ENCODE measurements around the gene TAF6L. TPM values are rescaled to one million over a fixed set of nuclear protein-coding genes. Genes with fewer than 3 reads are reported as not detected.

The TAF6L gene
- total RNA-seq, 1 donor from 2014 or later = 23.9 TPM

- Histone ChIP-seq H3K27me3 (no peaks in the 10 kb centered on the region), H3K4me3 (peak within 1 kb of the TSS; percentile 83), H3K36me3 (peaks cover 36% of the 10 kb centered on the region), H3K4me1 (peaks cover 28% of the 10 kb centered on the region), H3K27ac (peak within 1 kb of the TSS; percentile 93), H3K9me3 (no peaks in the 10 kb centered on the region)
- TF ChIP-seq, protein P1, sequence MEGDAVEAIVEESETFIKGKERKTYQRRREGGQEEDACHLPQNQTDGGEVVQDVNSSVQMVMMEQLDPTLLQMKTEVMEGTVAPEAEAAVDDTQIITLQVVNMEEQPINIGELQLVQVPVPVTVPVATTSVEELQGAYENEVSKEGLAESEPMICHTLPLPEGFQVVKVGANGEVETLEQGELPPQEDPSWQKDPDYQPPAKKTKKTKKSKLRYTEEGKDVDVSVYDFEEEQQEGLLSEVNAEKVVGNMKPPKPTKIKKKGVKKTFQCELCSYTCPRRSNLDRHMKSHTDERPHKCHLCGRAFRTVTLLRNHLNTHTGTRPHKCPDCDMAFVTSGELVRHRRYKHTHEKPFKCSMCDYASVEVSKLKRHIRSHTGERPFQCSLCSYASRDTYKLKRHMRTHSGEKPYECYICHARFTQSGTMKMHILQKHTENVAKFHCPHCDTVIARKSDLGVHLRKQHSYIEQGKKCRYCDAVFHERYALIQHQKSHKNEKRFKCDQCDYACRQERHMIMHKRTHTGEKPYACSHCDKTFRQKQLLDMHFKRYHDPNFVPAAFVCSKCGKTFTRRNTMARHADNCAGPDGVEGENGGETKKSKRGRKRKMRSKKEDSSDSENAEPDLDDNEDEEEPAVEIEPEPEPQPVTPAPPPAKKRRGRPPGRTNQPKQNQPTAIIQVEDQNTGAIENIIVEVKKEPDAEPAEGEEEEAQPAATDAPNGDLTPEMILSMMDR (IDR thresholded peaks at IDR 0.05) = peak; percentile 9
- peak; percentile 97 for DNase-seq
- intact Hi-C loops (cut with DNase I) = no loop called here
- peak; percentile 95 for ATAC-seq
These were observed 34.1 kb downstream of the TAF6L start, which contains the start of gene NXF1 for GRCh38 chr11:62805076-62805892. Gene NXF1, minus strand, starts transcription at chr11:62805440. Its CDS starts 84 bp downstream, at chr11:62805356.

DNA sequence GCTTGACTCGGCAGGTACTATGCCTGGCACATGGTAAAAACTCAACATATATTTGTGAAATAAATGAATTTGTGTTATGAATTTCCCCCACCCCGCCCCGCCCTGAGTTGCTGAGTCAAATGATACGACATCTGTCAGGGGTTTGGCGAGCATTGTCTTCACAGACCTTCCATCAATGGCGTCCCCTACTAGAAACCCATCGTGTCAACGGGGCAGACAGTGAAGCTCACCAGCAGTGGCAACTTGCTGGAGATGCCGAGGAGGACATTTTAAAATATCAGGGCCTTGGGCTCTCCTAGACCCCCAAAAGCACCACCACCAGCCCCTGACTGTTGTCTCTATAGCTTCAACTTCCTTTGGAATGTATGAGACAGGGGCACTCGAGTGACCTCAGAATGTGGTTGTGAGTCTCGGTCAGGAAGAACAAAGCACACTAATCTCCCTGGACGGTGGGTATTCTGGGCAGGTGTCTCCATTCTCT lies 34.8 kb downstream of the TAF6L start:
- peak overlapping the region; percentile 83 for H3K4me3 ChIP-seq
- H3K27ac ChIP-seq = peak overlapping the region; percentile 93
- no peaks in the 10 kb centered on the region for H3K27me3 ChIP-seq
- TF ChIP-seq, protein P1 (IDR thresholded peaks at IDR 0.05) = no peak
- no peak for ATAC-seq
- intact Hi-C loops (cut with DNase I) = no loop called here
- no peak for DNase-seq
- no peaks in the 10 kb centered on the region for H3K9me3 ChIP-seq
- H3K36me3 ChIP-seq = peaks cover 29% of the 10 kb centered on the region
- H3K4me1 ChIP-seq = peaks cover 28% of the 10 kb centered on the region

DNA sequence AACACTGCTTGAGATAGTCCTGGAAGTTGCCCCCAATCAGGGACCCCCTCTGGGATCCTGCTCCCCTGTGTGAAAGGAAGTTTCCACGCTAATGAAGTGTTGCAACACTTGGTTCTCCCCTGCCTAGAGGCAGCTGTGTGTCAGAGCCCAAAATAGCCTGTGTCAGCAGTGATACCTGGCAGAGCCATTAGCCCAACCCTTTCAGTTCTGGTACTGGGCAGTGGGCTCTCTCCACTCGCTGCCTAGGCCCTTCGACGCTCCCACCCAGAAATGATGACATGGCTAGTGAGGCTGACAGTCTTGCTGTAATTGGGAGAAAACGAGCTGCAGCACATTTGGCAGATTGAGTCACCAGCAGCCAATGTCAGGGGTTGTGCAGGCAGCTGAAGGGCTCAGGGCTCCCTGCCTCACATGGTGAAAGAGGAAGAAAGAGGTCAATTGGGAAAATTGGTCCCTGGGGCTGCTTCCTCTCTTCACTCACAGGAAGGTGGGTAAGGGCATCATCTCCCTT lies 35.5 kb downstream of the TAF6L start:
- Histone ChIP-seq H3K9me3 (no peaks in the 10 kb centered on the region), H3K36me3 (peaks cover 23% of the 10 kb centered on the region), H3K4me3 (no peak overlapping the region), H3K4me1 (peaks cover 28% of the 10 kb centered on the region), H3K27me3 (no peaks in the 10 kb centered on the region), H3K27ac (peak overlapping the region; percentile 93)
- TF ChIP-seq, protein P1 (IDR thresholded peaks at IDR 0.05) = no peak
- ATAC-seq (peak; percentile 12), DNase-seq (no peak)
- intact Hi-C loops (cut with DNase I) = no loop called here

DNA sequence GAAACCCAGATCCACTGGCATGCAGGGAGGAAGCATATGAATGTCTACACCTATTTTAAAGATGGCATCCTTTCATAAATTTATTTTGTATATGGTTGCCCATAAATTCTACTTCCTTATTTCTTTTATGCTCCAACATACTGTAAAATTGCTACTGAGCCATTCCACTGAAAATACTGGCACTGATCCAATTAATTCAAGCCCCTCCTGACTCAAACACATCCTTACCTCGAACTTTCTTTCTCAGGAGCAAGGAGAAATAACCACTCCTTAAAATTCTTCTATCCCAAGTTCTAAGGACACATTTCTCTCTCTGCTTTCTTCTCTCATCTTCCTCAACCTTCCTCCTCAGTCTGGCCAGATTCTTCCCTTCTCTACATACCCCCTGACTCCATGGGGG lies 39.6 kb downstream of the TAF6L start:
- H3K27ac ChIP-seq = no peak overlapping the region
- peaks cover 14% of the 10 kb centered on the region for H3K4me1 ChIP-seq
- ATAC-seq = no peak
- intact Hi-C loops (cut with DNase I) = no loop called here
- H3K36me3 ChIP-seq = peaks cover 6% of the 10 kb centered on the region
- no peaks in the 10 kb centered on the region for H3K27me3 ChIP-seq
- TF ChIP-seq, protein P1 (IDR thresholded peaks at IDR 0.05) = no peak
- H3K4me3 ChIP-seq = no peak overlapping the region
- no peaks in the 10 kb centered on the region for H3K9me3 ChIP-seq
- no peak for DNase-seq

DNA sequence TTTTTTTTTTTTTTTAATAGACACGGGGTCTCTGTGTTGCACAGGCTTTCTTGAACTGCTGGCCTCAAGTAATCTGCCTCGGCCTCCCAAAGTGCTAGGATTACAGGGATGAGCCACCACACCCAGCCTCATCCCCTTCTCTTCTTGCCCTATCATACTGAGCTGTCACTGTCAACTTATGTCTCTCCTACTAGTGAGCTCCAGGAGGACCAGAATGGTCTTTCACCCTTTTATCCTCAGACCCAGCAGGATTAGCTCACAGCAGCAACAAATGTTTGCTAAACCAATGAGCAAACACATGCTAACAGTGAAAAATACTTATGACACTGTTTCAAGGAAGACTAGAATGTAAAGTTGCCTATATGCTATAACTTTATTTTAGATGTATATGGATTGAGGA lies 40.5 kb downstream of the TAF6L start:
- Histone ChIP-seq H3K36me3 (peaks cover 13% of the 10 kb centered on the region), H3K4me3 (no peak overlapping the region), H3K9me3 (no peaks in the 10 kb centered on the region), H3K27ac (no peak overlapping the region), H3K27me3 (no peaks in the 10 kb centered on the region), H3K4me1 (peaks cover 5% of the 10 kb centered on the region)
- TF ChIP-seq, protein P1 (IDR thresholded peaks at IDR 0.05) = no peak
- intact Hi-C loops (cut with DNase I) = no loop called here
- ATAC-seq (no peak), DNase-seq (no peak)

Measured in upper lobe of right lung (tissue), 1 donor.